OCI-LY1 (cell line): ENCODE results near the gene NCEH1.

Experiments used
- H2AFZ ChIP-seq: fragments of 200-600 bp; sonication (generic), shearing (Covaris generic); 2 replicates; pipeline ENCODE4 v1.6.0; 2014; ENCODE audit warnings: antibody characterized with exemption, mild to moderate bottlenecking, low read length
- H3F3A ChIP-seq: fragments of 200-600 bp; sonication (generic), shearing (Covaris generic); 2 replicates; pipeline ENCODE4 v1.6.0; 2014; ENCODE audit warnings: mild to moderate bottlenecking, antibody characterized with exemption, low read length, moderate library complexity; ENCODE audit not compliant: insufficient read depth
- H3K27ac ChIP-seq: fragments of 200-600 bp; sonication (generic); 2 replicates; pipeline ENCODE4 v1.5.1; 2014; ENCODE audit warnings: low read length, mixed run types, mild to moderate bottlenecking, low read depth; ENCODE audit not compliant: poor library complexity, severe bottlenecking
- H3K27me3 ChIP-seq: fragments of 200-600 bp; sonication (generic); 2 replicates; pipeline ENCODE4 v1.6.0; 2014; ENCODE audit warnings: antibody characterized with exemption, mild to moderate bottlenecking, low read length, moderate library complexity; ENCODE audit not compliant: insufficient read depth
- H3K36me3 ChIP-seq: fragments of 200-600 bp; sonication (generic); 2 replicates; pipeline ENCODE4 v1.6.1; 2014; ENCODE audit warnings: mild to moderate bottlenecking, antibody characterized with exemption, low read length, moderate library complexity, mixed read lengths; ENCODE audit not compliant: insufficient read depth
- H3K4me1 ChIP-seq: fragments of 200-600 bp; sonication (generic); 2 replicates; pipeline ENCODE4 v1.5.1; 2014; ENCODE audit warnings: mild to moderate bottlenecking, low read length, moderate library complexity; ENCODE audit not compliant: insufficient read depth, severe bottlenecking
- H3K4me2 ChIP-seq: fragments of 200-600 bp; sonication (generic), shearing (Covaris generic); 2 replicates; pipeline ENCODE4 v1.6.1; 2014; ENCODE audit warnings: low read length
- H3K4me3 ChIP-seq: fragments of 200-600 bp; sonication (generic); 2 replicates; pipeline ENCODE4 v1.5.1; 2014; ENCODE audit warnings: low read length, low read depth, mild to moderate bottlenecking, mixed read lengths; ENCODE audit not compliant: poor library complexity, severe bottlenecking
- H3K79me2 ChIP-seq: fragments of 200-600 bp; shearing (Covaris generic); 2 replicates; pipeline ENCODE4 v1.6.1; 2016; ENCODE audit warnings: mixed run types, low read length, mixed read lengths; ENCODE audit not compliant: insufficient read depth
- H3K9ac ChIP-seq: fragments of 200-600 bp; sonication (generic), shearing (Covaris generic); 2 replicates; pipeline ENCODE4 v1.6.1; 2014; ENCODE audit warnings: mild to moderate bottlenecking, low read length, mixed read lengths
- H3K9me2 ChIP-seq: fragments of 200-600 bp; sonication (generic), shearing (Covaris generic); 2 replicates; pipeline ENCODE4 v1.6.1; 2014; ENCODE audit warnings: low read depth, mild to moderate bottlenecking, low read length, mixed read lengths
- H3K9me3 ChIP-seq: fragments of 200-600 bp; shearing (Covaris generic); 2 replicates; pipeline ENCODE4 v1.6.1; 2014; ENCODE audit warnings: low read length, mixed read lengths
- H4K20me1 ChIP-seq: fragments of 200-600 bp; sonication (generic), shearing (Covaris generic); 2 replicates; pipeline ENCODE4 v1.6.0; 2016; ENCODE audit warnings: mild to moderate bottlenecking, low read length; ENCODE audit not compliant: insufficient read depth
- CTCF ChIP-seq: fragments of 200-600 bp; sonication (generic), shearing (Covaris generic); IDR thresholded peaks from 2 replicates; pipeline ENCODE4 v1.5.1; 2017; ENCODE audit warnings: mild to moderate bottlenecking, antibody characterized with exemption, low read length, moderate library complexity, mixed read lengths
- EZH2 ChIP-seq: fragments of 200-600 bp; sonication (generic), shearing (Covaris generic); IDR thresholded peaks from 2 replicates; pipeline ENCODE4 v1.8.0; 2017; ENCODE audit warnings: borderline replicate concordance, mixed run types, mild to moderate bottlenecking, antibody characterized with exemption, low read length, moderate library complexity, mixed read lengths

NCEH1 gene

GRCh38 chr3:172702256-172702655 lies 8.6 kb downstream of the NCEH1 start:
- H3F3A ChIP-seq = no peaks in the 10 kb centered on the region
- H3K27ac ChIP-seq = no peak overlapping the region
- H3K4me3 ChIP-seq = no peak overlapping the region
- peaks cover 5% of the 10 kb centered on the region for H3K4me1 ChIP-seq
- H3K9ac ChIP-seq = no peak overlapping the region
- no peaks in the 10 kb centered on the region for H3K9me2 ChIP-seq
- no peaks in the 10 kb centered on the region for H3K27me3 ChIP-seq
- H2AFZ ChIP-seq = no peak overlapping the region
- no peak for TF ChIP-seq EZH2
- TF ChIP-seq CTCF = no peak
- H3K9me3 ChIP-seq = no peaks in the 10 kb centered on the region
- no peaks in the 10 kb centered on the region for H3K79me2 ChIP-seq
- no peaks in the 10 kb centered on the region for H3K36me3 ChIP-seq
- H4K20me1 ChIP-seq = no peaks in the 10 kb centered on the region
- no peak overlapping the region for H3K4me2 ChIP-seq

DNA sequence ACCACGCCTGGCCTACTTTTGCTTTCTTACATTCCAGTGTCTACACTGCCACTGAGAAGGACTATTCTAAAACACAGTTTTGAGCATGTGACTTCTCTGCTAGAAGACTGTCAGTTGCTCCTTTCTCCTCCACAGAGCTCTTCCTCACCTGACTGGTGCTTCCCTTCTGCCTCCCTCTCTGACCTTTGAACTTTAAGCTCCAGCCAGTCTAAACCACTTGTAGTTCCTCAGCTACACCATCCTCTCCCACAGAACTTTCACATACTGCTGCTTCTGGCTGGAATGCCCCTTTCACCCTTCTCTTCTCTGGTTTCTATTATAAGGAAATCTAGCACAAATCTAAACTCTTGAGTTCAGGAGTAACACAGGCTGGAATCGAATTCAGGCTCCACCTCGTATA lies 9.1 kb downstream of the NCEH1 start:
- Histone ChIP-seq H4K20me1 (no peaks in the 10 kb centered on the region), H3F3A (no peaks in the 10 kb centered on the region), H3K9me3 (no peaks in the 10 kb centered on the region), H3K4me3 (no peak overlapping the region), H3K27me3 (no peaks in the 10 kb centered on the region), H3K79me2 (no peaks in the 10 kb centered on the region), H3K4me1 (peaks cover 5% of the 10 kb centered on the region), H3K4me2 (no peak overlapping the region), H2AFZ (no peak overlapping the region), H3K36me3 (no peaks in the 10 kb centered on the region), H3K27ac (no peak overlapping the region), H3K9ac (no peak overlapping the region), H3K9me2 (no peaks in the 10 kb centered on the region)
- TF ChIP-seq EZH2 (no peak), CTCF (no peak)

DNA sequence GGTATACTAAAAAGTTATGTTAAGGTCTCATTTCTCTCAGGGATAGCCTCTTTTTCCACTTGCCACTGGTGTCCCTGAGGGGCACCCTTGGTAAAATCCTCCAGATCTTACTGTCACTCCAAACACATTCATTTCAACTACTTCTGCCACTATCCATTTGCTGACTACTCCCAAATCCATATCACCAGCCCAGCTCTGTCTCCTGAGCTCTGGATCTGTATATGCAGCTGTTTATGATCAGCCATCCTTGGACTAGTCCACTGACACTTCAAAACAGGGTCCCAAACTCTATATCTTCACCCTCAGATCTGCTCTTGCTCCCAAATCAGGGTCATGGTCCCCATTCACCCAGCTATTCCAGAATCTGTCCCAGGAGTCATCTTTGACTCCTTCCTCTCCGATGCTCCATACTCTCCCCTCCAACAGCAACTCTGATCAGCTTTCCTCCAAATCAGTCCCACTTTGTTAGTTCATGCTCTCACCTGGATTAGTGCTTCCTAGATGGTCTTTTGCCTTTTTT lies 9.9 kb downstream of the NCEH1 start:
- H4K20me1 ChIP-seq = no peaks in the 10 kb centered on the region
- no peaks in the 10 kb centered on the region for H3K9me2 ChIP-seq
- no peak for TF ChIP-seq EZH2
- no peak for TF ChIP-seq CTCF
- H2AFZ ChIP-seq = no peak overlapping the region
- no peak overlapping the region for H3K27ac ChIP-seq
- H3K36me3 ChIP-seq = no peaks in the 10 kb centered on the region
- H3K4me3 ChIP-seq = no peak overlapping the region
- no peaks in the 10 kb centered on the region for H3K9me3 ChIP-seq
- no peaks in the 10 kb centered on the region for H3F3A ChIP-seq
- no peak overlapping the region for H3K4me2 ChIP-seq
- peaks cover 5% of the 10 kb centered on the region for H3K4me1 ChIP-seq
- no peaks in the 10 kb centered on the region for H3K79me2 ChIP-seq
- no peaks in the 10 kb centered on the region for H3K27me3 ChIP-seq
- no peak overlapping the region for H3K9ac ChIP-seq
